Osteocyte (in vitro differentiated cells): ENCODE measurements around the gene TPRX2. TPM values are rescaled to one million over a fixed set of nuclear protein-coding genes. Genes with fewer than 3 reads are reported as not detected.

ENCODE experiments used
- DNase-seq: peaks from one replicate; pipeline ENCODE4 v3.0.0; 2021; ENCODE audit warnings: mixed read lengths; ENCODE audit not compliant: unreplicated experiment; ENCODE audit errors: extremely low spot score
- H3K27ac Mint-ChIP-seq: one replicate; pipeline ENCODE4 v1.8.0; 2021; ENCODE audit warnings: mild to moderate bottlenecking, mixed read lengths; ENCODE audit not compliant: unreplicated experiment
- H3K27me3 Mint-ChIP-seq: one replicate; pipeline ENCODE4 v1.8.0; 2021; ENCODE audit warnings: mixed read lengths; ENCODE audit not compliant: unreplicated experiment
- H3K36me3 Mint-ChIP-seq: one replicate; pipeline ENCODE4 v1.8.0; 2021; ENCODE audit warnings: mixed read lengths; ENCODE audit not compliant: unreplicated experiment
- H3K4me1 Mint-ChIP-seq: one replicate; pipeline ENCODE4 v1.8.0; 2021; ENCODE audit warnings: mixed read lengths; ENCODE audit not compliant: unreplicated experiment
- H3K4me3 Mint-ChIP-seq: one replicate; pipeline ENCODE4 v1.8.0; 2021; ENCODE audit warnings: mild to moderate bottlenecking, moderate library complexity, mixed read lengths; ENCODE audit not compliant: unreplicated experiment
- H3K9me3 Mint-ChIP-seq: one replicate; pipeline ENCODE4 v1.8.0; 2021; ENCODE audit warnings: mixed read lengths; ENCODE audit not compliant: unreplicated experiment
- CTCF ChIP-seq: fragments of 200-600 bp; sonication (generic); IDR thresholded peaks from 2 replicates; pipeline ENCODE4 v1.5.0; 2021; ENCODE audit warnings: antibody characterized with exemption, mild to moderate bottlenecking, moderate library complexity
- total RNA-seq: library from RNA; stranded (reverse); gene quantifications from 2 replicates; pipeline ENCODE4 v1.2.1, GENCODE V29; 2021

TPRX2 gene
- total RNA-seq, 1 donor from 2014 or later = not detected

- H3K9me3 Mint-ChIP-seq = no peaks in the 10 kb centered on the region
- no peak overlapping the region for H3K4me3 Mint-ChIP-seq
- H3K27ac Mint-ChIP-seq = no peak overlapping the region
- H3K36me3 Mint-ChIP-seq = no peaks in the 10 kb centered on the region
- H3K27me3 Mint-ChIP-seq = peaks cover 24% of the 10 kb centered on the region
- H3K4me1 Mint-ChIP-seq = no peaks in the 10 kb centered on the region
- TF ChIP-seq CTCF = no peak
- DNase-seq = no peak
Measured at GRCh38 chr19:47882890-47883289, 23.9 kb downstream of the TPRX2 start.

GRCh38 chr19:47885067-47885463 is 26.0 kb downstream of the TPRX2 start:
- no peaks in the 10 kb centered on the region for H3K9me3 Mint-ChIP-seq
- no peak overlapping the region for H3K4me3 Mint-ChIP-seq
- DNase-seq = no peak
- H3K36me3 Mint-ChIP-seq = no peaks in the 10 kb centered on the region
- no peak overlapping the region for H3K27ac Mint-ChIP-seq
- peaks cover 24% of the 10 kb centered on the region for H3K27me3 Mint-ChIP-seq
- no peaks in the 10 kb centered on the region for H3K4me1 Mint-ChIP-seq
- no peak for TF ChIP-seq CTCF

GRCh38 chr19:47886010-47886559 is 27.1 kb downstream of the TPRX2 start, which contains the start of gene SULT2A1:
Gene SULT2A1, minus strand, starts transcription at chr19:47886315. Its CDS starts 58 bp downstream, at chr19:47886257.
- Mint-ChIP-seq H3K4me1 (no peaks in the 10 kb centered on the region), H3K4me3 (no peak within 1 kb of the TSS), H3K27ac (no peak within 1 kb of the TSS), H3K36me3 (no peaks in the 10 kb centered on the region), H3K27me3 (peaks cover 24% of the 10 kb centered on the region), H3K9me3 (no peaks in the 10 kb centered on the region)
- no peak for TF ChIP-seq CTCF
- no peak for DNase-seq

- no peak for TF ChIP-seq CTCF
- H3K27ac Mint-ChIP-seq = no peak overlapping the region
- no peak overlapping the region for H3K4me3 Mint-ChIP-seq
- peaks cover 7% of the 10 kb centered on the region for H3K27me3 Mint-ChIP-seq
- DNase-seq = no peak
- H3K9me3 Mint-ChIP-seq = peaks cover 3% of the 10 kb centered on the region
- H3K36me3 Mint-ChIP-seq = no peaks in the 10 kb centered on the region
- H3K4me1 Mint-ChIP-seq = no peaks in the 10 kb centered on the region
Measured at GRCh38 chr19:47890865-47891621, 32.0 kb downstream of the TPRX2 start.

GRCh38 chr19:47891622-47891922 is 32.5 kb downstream of the TPRX2 start:
- Mint-ChIP-seq H3K36me3 (no peaks in the 10 kb centered on the region), H3K4me3 (no peak overlapping the region), H3K27ac (no peak overlapping the region), H3K27me3 (peaks cover 4% of the 10 kb centered on the region), H3K4me1 (no peaks in the 10 kb centered on the region), H3K9me3 (peaks cover 6% of the 10 kb centered on the region)
- TF ChIP-seq CTCF = no peak
- DNase-seq = no peak
